WI38 (cell line): ENCODE measurements around the gene CDH10.

Experiments used
- H3K4me3 ChIP-seq: 2 replicates; pipeline ENCODE4 v1.5.1; 2011; ENCODE audit warnings: low read depth, mild to moderate bottlenecking, control low read depth, low read length
- CTCF ChIP-seq: IDR thresholded peaks from 2 replicates; pipeline ENCODE4 v1.5.1; 2012; ENCODE audit warnings: low read depth, mild to moderate bottlenecking, control low read depth, low read length

The CDH10 gene

DNA sequence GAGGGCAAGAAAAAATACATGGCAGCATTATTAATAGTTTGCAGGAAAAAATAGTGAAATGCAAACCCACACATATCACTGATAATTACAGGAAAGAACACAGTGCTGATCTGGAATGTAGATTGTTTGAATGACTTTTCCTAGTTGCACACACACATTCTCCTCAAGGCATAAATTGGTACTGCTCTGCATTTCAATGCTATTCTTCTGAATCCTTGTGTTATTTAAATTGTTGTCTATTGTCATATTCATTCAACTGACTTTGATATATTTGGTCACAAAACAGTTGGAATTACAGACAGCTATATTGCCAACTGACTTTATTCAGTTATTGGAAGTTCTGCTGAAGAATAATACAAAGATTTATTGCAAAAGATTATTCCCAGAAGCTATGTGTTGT is 139.5 kb downstream of the CDH10 start:
- no peak for TF ChIP-seq CTCF
- no peak overlapping the region for H3K4me3 ChIP-seq

- TF ChIP-seq CTCF, result no peak
- H3K4me3 ChIP-seq, result no peak overlapping the region
Measured at GRCh38 chr5:24497591-24498157, 147.1 kb downstream of the CDH10 start.

DNA sequence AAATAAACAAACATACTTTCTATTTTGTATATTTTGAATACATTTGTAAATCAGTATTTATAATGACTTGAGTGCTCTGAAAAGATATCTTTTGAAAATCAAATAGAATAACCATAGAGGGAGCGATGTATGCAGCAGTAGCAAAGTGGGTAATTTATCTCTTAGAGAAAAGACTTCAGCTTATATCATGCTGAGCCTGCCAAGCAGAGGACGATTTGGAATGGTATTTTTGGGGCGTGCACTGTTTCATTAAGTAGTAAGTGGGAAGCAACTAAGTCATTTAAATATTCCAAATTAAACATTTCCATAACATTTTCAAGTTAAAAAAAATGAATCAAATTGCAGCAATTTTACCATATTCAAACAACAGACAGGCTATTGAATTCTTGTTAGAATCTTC is 147.6 kb downstream of the CDH10 start:
- TF ChIP-seq CTCF, result no peak

GRCh38 chr5:24496268-24496667 is 148.5 kb downstream of the CDH10 start:
- no peak overlapping the region for H3K4me3 ChIP-seq
- TF ChIP-seq CTCF, result no peak

More for the DNA sequence above, 147.6 kb downstream of the CDH10 start:
- H3K4me3 ChIP-seq, result no peak overlapping the region

DNA sequence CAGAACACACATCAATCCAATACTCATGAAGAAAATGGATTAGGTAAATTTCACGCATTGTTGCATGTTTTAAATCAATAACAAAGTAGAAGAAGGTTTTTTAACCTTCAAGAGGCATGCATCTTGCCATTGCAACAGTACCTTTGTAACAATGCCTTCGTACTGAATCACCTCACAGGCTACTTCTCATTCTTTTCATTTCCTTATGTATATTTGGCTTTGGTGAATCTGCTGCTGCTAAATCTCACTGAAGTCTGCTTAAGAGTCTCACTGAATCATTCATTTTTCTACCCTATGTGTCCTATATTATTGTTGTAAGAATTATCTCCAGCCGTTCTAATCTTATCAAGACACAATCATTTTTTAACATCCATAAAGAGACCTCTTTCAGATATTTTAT is 152.5 kb downstream of the CDH10 start:
- TF ChIP-seq CTCF, result no peak
- H3K4me3 ChIP-seq, result no peak overlapping the region

- no peak overlapping the region for H3K4me3 ChIP-seq
- TF ChIP-seq CTCF, result no peak
Measured at GRCh38 chr5:24491490-24491889, 153.3 kb downstream of the CDH10 start.

GRCh38 chr5:24487368-24488229 is 157.2 kb downstream of the CDH10 start:
- TF ChIP-seq CTCF, result no peak
- no peak overlapping the region for H3K4me3 ChIP-seq
